HepG2 (cell line): ENCODE results near the gene CTNNA2. TPM values are rescaled to one million over a fixed set of nuclear protein-coding genes. Genes with fewer than 3 reads are reported as not detected.

Experiments
- CREB3 ChIP-seq: sonication (generic); formaldehyde crosslinking; IDR thresholded peaks from 2 replicates; pipeline ENCODE4 v1.5.0; 2020; ENCODE audit warnings: missing genetic modification reagents
- FOXK1 ChIP-seq: sonication (generic); formaldehyde crosslinking; IDR thresholded peaks from 2 replicates; pipeline ENCODE4 v1.4.0; 2020; ENCODE audit warnings: low read depth, missing genetic modification reagents, borderline replicate concordance
- HBP1 ChIP-seq: IDR thresholded peaks from 2 replicates; pipeline ENCODE4 v1.6.1; 2016; ENCODE audit warnings: low read depth, control low read depth
- HINFP ChIP-seq: sonication (generic); formaldehyde crosslinking; IDR thresholded peaks from 2 replicates; pipeline ENCODE4 v1.4.0; 2020; ENCODE audit warnings: low read depth, mild to moderate bottlenecking, missing genetic modification reagents
- JARID2 ChIP-seq: sonication (generic); formaldehyde crosslinking; IDR thresholded peaks from 2 replicates; pipeline ENCODE4 v1.8.1; 2023; ENCODE audit warnings: missing genetic modification reagents, inconsistent platforms; ENCODE audit not compliant: insufficient replicate concordance
- MAX ChIP-seq: IDR thresholded peaks from 2 replicates; pipeline ENCODE4 v1.6.1; 2012; ENCODE audit warnings: inconsistent platforms
- MTF1 ChIP-seq: sonication (generic); formaldehyde crosslinking; IDR thresholded peaks from 2 replicates; pipeline ENCODE4 v1.5.0; 2020; ENCODE audit warnings: missing genetic modification reagents
- MZF1 ChIP-seq: sonication (generic); formaldehyde crosslinking; IDR thresholded peaks from 2 replicates; pipeline ENCODE4 v1.8.1; 2023; ENCODE audit warnings: mild to moderate bottlenecking, missing genetic modification reagents, borderline replicate concordance
- RCOR2 ChIP-seq: IDR thresholded peaks from 2 replicates; pipeline ENCODE4 v1.6.1; 2016; ENCODE audit warnings: missing biosample characterization, missing genetic modification reagents
- RXRA ChIP-seq: sonication (generic); formaldehyde crosslinking; IDR thresholded peaks from 2 replicates; pipeline ENCODE4 v1.5.1; 2020; ENCODE audit warnings: missing genetic modification reagents
- SALL2 ChIP-seq: sonication (generic); formaldehyde crosslinking; IDR thresholded peaks from 2 replicates; pipeline ENCODE4 v1.8.1; 2023; ENCODE audit warnings: mild to moderate bottlenecking, missing genetic modification reagents, inconsistent platforms
- SOX13 ChIP-seq, 3 experiments: fragments of 450-650 bp in 1 of 3; sonication (generic) in 1 of 3; formaldehyde crosslinking in 1 of 3; IDR thresholded peaks in 2 of 3; conservative IDR thresholded peaks in 1 of 3; 2 replicates each; pipeline versions ENCODE4 v1.5.0 to v1.6.1; 2016 to 2020; ENCODE audit warnings: antibody characterized with exemption in 1 of 3, mild to moderate bottlenecking in 1 of 3, missing compliant biosample characterization in 1 of 3, missing genetic modification reagents in 1 of 3, moderate library complexity in 1 of 3
- TEAD2 ChIP-seq: sonication (generic); formaldehyde crosslinking; IDR thresholded peaks from 2 replicates; pipeline ENCODE4 v1.9.0; 2021; ENCODE audit warnings: missing genetic modification reagents
- ZBTB43 ChIP-seq: sonication (generic); formaldehyde crosslinking; conservative IDR thresholded peaks from 2 replicates; pipeline ENCODE4 v1.4.0; 2020; ENCODE audit warnings: missing genetic modification reagents
- ZBTB49 ChIP-seq: sonication (generic); formaldehyde crosslinking; IDR thresholded peaks from 2 replicates; pipeline ENCODE4 v1.4.0; 2020; ENCODE audit warnings: missing genetic modification reagents, borderline replicate concordance
- ZFP41 ChIP-seq: sonication (generic); formaldehyde crosslinking; IDR thresholded peaks from 2 replicates; pipeline ENCODE4 v1.4.0; 2020; ENCODE audit warnings: mild to moderate bottlenecking, missing genetic modification reagents, borderline replicate concordance
- ZFP90 ChIP-seq: sonication (generic); formaldehyde crosslinking; IDR thresholded peaks from 2 replicates; pipeline ENCODE4 v1.8.0; 2022; ENCODE audit warnings: missing genetic modification reagents, mild to moderate bottlenecking, inconsistent platforms, borderline replicate concordance
- ZNF263 ChIP-seq: sonication (generic); formaldehyde crosslinking; IDR thresholded peaks from 2 replicates; pipeline ENCODE4 v1.4.0; 2020; ENCODE audit warnings: missing genetic modification reagents
- ZNF343 ChIP-seq: sonication (generic); formaldehyde crosslinking; IDR thresholded peaks from 2 replicates; pipeline ENCODE4 v1.4.0; 2020; ENCODE audit warnings: mild to moderate bottlenecking, missing genetic modification reagents
- ZNF432 ChIP-seq: sonication (generic); formaldehyde crosslinking; IDR thresholded peaks from 2 replicates; pipeline ENCODE4 v1.5.0; 2020; ENCODE audit warnings: missing genetic modification reagents, mild to moderate bottlenecking, borderline replicate concordance
- ZNF768 ChIP-seq: sonication (generic); formaldehyde crosslinking; IDR thresholded peaks from 2 replicates; pipeline ENCODE4 v1.4.0; 2020; ENCODE audit warnings: missing genetic modification reagents
- ZNF792 ChIP-seq: IDR thresholded peaks from 2 replicates; pipeline ENCODE4 v1.6.1; 2016
- polyA plus RNA-seq, 8 experiments: library from polyadenylated mRNA; depleted of rRNA in 3 of 8; stranded (reverse) in 7 of 8; unstranded in 1 of 8; fragments of >200 nt; fragmentation: Illumina TruSeq in 4 of 8; extraction: Trizol in 4 of 8; gene quantifications; 2 replicates each; pipeline versions ENCODE4 v1.2.1 to v1.2.3, GENCODE V29; 2011 to 2016; ENCODE audit warnings: low read depth in 4 of 8, missing spikeins in 1 of 8, mixed read lengths in 1 of 8; ENCODE audit not compliant: insufficient read depth in 1 of 8
- total RNA-seq, 5 experiments: library from RNA; depleted of rRNA; stranded (reverse); fragments of >200 nt; fragmentation: Illumina TruSeq; extraction: Trizol; gene quantifications; 2 replicates each; pipeline ENCODE4 v1.2.3, GENCODE V29; 2016; ENCODE audit warnings: low read depth in 1 of 5

CTNNA2 gene
- total and polyA plus RNA-seq, 2 of the 13 experiments (the other 11 are each of a cell fraction or from before 2014, with no cell fraction given) = not detected

GRCh38 chr2:79511320-79511951 lies 1.4 kb upstream of the CTNNA2 start (continued):
- TF ChIP-seq ZBTB49 (CRISPR knock-in tag) (peak; percentile 94), RCOR2 (CRISPR knock-in tag) (no peak), ZNF432 (CRISPR knock-in tag) (no peak), ZNF768 (CRISPR knock-in tag) (no peak), SALL2 (CRISPR knock-in tag) (0 out of 2 replicates have a peak, but pooled peaks have one; percentile 44), MTF1 (CRISPR knock-in tag) (no peak), ZFP90 (0 out of 2 replicates have a peak, but pooled peaks have one; percentile 36), JARID2 (CRISPR knock-in tag) (no peak), CREB3 (CRISPR knock-in tag) (peak; percentile 91), ZNF263 (peak; percentile 60; the same call in 1 of the 2 replicates), FOXK1 (peak; percentile 75; the same call in 1 of the 2 replicates), TEAD2 (0 out of 2 replicates have a peak, but pooled peaks have one; percentile 86), ZFP41 (CRISPR knock-in tag) (no peak), MZF1 (no peak), RXRA (no peak), HBP1 (peak; percentile 88), ZBTB43 (CRISPR knock-in tag) (peak; percentile 89), HINFP (CRISPR knock-in tag) (peak; percentile 65; the same call in 1 of the 2 replicates), MAX (peak; percentile 88), ZNF343 (CRISPR knock-in tag) (no peak), SOX13 (IDR thresholded peaks at IDR 0.05) (no peak), SOX13 (CRISPR knock-in tag; conservative IDR thresholded peaks at IDR 0.05 in 1 of 2, IDR thresholded peaks at IDR 0.05 in 1 of 2) (peak in 1 of 2 experiments; percentile 60; a peak in 2 of 4 replicates), ZNF792 (peak; percentile 95)
